Stimulated activated CD8-positive, alpha-beta memory T cell treated with anti-CD3 and anti-CD28 coated beads, Interleukin-15, amount 100 ng/mL, for 24 hours (primary cell): ENCODE data around the gene DNAH14.
"Not testable (repeated sequence)": the region's sequence is repeated elsewhere in the genome, so short reads cannot be mapped to it uniquely, and the experiment has no call there.

ENCODE experiments used
- DNase-seq: peaks from one replicate; pipeline ENCODE4 v3.0.0-alpha.2; 2020; ENCODE audit warnings: low read depth

The DNAH14 gene

GRCh38 chr1:224996266-224996665, 66.8 kb downstream of the DNAH14 start:
- DNase-seq = no peak

DNA sequence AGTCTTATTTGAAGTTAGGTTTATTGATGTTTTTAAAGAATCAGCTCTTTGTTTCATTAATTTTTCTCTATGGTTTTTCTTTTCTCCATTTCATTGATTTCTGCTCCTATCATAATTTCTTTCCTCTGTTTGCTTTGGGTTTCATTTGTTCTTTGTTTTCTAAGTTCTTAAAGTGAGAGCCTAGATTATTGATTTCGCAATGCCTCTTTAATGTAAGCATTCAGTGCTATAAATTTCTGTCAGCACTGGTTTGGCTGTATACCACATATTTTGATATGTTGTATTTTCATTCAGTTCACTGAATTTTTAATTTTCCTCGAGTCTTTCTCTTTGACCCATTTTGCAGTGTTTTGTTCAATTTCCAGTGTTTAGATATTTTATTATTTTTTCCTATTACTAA, 68.7 kb downstream of the DNAH14 start:
- DNase-seq = no peak

DNA sequence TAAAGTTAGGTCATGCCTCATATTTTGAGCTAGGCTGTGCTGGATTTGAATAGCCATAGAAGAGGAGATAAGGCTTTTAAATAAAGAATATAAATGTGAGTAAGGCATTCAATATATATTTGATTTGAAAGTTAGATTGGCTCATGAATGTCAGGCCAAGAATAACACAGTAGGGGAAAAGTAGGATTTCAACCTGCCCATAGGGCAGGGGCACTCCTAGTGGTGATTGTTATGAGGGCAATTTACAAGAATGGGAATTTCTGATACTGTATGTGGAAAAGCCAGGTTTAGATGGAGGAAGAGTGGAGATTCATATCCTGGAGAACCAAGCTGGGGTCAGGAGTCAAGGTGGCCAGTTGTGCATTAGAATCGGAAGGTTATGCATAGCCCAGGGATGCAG, 74.9 kb downstream of the DNAH14 start:
- no peak for DNase-seq

DNA sequence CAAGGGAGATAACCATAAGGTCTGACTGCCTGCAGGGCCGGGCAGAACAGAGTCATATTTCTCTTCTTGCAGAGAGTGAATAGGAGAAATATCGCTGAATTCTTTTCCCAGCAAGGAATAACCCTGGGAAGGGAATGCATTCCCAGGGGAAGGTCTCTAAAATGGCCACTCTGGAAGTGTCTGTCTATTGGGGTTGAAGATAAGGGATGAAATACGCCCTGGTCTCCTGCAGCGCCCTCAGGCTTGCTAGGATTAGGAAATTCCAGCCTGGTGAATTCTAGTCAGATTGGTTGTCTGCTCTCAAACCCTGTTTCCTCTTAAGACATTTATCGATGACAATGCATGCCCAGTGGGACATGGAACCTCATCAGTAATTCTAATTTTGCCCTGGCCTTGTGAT, 76.9 kb downstream of the DNAH14 start:
- not testable (repeated sequence) for DNase-seq

GRCh38 chr1:225008050-225008449, 78.6 kb downstream of the DNAH14 start:
- not testable (repeated sequence) for DNase-seq

GRCh38 chr1:225021037-225021436, 91.6 kb downstream of the DNAH14 start:
- DNase-seq = no peak

- no peak for DNase-seq
Observed at GRCh38 chr1:225026701-225027100, 97.2 kb downstream of the DNAH14 start.

DNA sequence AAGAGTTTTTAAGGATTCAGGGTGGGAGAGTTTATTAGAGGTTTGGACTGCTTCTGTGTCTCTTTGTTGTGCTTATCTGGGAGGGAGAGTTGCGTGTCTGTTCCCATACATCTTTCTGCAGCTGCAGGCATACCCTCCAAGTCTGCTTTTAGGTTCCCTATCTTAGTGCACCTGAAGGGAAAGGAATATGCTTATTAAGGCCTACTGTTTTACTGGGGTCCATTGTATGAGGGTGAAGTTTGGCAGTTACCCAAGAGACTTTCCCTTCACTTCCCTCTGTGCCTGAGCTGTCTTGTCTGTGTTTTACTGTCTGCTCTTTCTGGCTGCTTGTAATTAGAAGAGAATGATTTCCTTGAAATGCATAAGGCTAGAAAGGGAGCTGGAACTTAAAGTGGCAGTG, 107.0 kb downstream of the DNAH14 start:
- not testable (repeated sequence) for DNase-seq

GRCh38 chr1:225042263-225042662, 112.8 kb downstream of the DNAH14 start:
- no peak for DNase-seq

- DNase-seq = no peak
Observed at GRCh38 chr1:225044258-225044657, 114.8 kb downstream of the DNAH14 start.

GRCh38 chr1:225049594-225049993, 120.1 kb downstream of the DNAH14 start:
- DNase-seq = no peak

GRCh38 chr1:225063722-225064121, 134.2 kb downstream of the DNAH14 start:
- no peak for DNase-seq

GRCh38 chr1:225070972-225071371, 141.5 kb downstream of the DNAH14 start:
- DNase-seq = no peak

DNA sequence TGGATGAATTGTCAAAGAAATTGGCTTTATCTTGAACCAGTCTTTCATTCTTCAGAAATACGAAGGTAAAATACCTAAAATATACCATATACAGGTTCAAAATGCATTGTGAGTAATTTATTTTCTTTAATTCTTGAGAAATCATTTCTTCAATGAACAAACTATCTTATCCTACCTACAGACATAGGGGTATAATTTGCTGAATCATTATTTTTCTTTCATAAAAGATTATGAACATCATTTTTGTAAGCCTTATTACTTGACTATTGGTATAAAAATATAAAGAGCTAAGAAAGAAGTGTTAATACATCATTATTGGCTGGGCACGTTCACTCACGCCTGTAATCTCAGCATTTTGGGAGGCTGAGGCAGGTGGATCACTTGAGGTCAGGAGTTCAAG, 167.7 kb downstream of the DNAH14 start:
- no peak for DNase-seq

DNA sequence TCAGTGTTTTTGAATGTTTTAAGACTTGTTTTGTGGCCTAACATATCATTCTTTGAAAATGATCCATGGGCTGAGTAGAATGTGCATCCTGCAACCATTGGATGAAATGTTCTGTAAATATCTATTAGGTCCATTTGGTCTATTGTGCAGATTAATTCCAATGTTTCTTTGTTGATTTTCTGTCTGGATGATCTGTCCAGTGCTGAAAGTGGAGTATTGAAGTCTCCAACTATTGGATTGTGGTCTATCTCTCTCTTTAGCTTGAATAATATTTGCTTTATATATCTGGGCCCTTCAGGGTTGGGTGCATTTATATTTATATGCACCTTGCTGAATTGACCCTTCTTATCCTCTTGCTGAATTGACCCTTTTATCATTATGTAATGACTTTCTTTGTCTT, 181.5 kb downstream of the DNAH14 start:
- DNase-seq = no peak

- DNase-seq = no peak
Observed at GRCh38 chr1:225113265-225113664, 183.8 kb downstream of the DNAH14 start.

DNA sequence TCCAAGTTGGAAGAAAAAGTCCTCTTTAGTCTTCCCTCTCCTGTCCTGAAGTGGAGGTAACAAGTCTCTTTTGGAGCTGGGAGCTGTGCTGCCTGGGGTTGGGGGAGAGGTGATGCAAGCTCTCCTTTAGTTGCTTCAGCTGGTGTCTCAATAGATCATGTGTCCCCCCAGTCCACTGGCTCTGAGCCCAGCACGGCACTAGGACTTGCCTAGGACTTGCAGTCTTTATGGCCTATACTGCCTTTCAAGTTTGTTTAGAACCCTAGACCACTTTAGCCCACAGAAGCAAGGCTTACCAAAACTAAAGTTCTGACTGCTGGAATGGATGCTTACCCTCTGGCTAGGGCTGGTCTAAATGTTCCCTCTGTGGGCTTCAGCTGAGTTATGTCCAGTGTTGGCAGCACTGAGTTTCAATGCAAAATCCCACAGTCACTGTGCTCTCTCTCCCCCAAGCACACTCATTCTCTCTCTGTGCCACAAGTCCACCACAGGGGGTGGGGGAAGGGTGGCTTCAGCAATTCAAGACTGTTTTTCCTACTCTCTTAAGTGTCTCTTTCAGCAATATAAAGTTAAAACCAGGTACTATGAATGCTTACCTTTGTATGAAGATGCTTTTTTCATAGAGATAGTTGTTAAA, 185.0 kb downstream of the DNAH14 start:
- DNase-seq = no peak

DNA sequence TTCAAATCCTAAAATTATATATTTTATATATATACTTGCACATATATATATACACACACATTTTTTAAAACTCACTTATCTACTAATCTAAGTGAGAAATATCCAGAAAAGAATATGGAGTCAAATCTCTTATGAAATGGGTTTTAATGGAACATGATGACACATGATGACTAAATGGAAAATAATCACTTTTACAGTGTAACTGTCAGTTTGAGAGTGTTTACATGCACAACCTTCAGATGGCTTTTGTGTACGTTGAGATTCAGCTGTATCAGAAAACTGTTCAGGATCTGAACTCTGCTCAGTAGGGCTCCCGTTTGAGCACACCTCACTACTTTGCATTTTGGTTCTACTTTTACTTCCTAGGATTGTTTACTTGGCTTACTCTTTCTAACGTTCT, 189.8 kb downstream of the DNAH14 start:
- DNase-seq = no peak

GRCh38 chr1:225121095-225121494, 191.6 kb downstream of the DNAH14 start:
- DNase-seq = no peak

DNA sequence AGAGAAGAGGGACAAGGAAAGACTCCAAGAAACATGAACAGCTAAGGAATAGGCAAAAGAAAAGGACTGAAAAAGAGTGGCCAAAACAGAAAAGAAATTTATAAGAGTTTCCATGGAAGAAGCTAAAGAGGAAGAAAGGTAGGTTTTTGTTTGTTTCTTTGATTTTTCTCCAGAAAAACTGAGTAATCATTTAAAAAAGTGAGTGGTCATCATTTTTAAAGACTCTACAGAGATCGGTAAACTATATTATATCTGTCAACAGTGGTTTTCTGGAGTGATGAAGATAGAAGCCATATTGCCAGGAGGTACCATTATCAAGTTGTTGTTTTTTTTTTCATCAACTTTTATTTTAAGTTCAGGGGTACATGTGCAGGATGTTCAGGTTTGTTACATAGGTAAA, 202.4 kb downstream of the DNAH14 start:
- no peak for DNase-seq

- no peak for DNase-seq
Observed at GRCh38 chr1:225137976-225138375, 208.5 kb downstream of the DNAH14 start.

- DNase-seq = no peak
Observed at GRCh38 chr1:225143001-225143400, 213.5 kb downstream of the DNAH14 start.

DNA sequence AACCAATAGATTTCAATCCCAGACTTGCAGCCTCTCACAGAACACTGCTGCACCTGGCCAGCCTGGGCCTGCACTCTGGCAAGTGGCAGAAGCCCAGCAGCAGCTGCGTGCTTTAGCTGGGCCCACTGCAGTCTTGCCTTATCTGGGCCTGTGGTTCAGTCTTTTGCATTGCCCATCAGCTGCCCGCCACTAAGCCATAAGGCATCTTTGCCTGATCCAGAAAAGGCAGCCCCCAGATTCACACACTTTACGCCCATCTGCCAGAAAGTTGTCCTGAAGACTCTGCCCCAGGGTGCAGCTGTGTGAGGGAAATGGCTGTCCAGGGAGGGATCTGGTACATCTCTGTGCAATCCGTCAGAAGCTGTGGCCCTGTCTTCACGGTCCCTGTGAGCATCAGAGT, 217.0 kb downstream of the DNAH14 start:
- DNase-seq = no peak

DNA sequence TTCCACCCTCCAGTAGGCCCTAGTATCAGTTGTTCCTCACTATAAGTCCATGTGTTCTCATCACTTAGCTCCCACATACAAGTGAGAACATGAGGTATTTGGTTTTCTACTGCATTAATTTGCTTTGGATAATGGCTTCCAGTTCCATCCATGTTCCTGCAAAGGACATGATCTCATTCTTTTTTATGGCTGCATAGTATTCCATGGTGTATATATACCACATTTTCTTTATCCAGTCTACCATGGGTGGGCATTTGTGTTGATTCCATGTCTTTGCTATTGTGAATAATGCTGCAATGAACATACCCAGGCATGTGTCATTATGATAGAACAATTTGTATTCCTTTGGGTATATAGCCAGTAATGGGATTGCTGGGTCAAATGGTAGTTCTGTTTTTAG, 218.3 kb downstream of the DNAH14 start:
- DNase-seq = not testable (repeated sequence)

DNA sequence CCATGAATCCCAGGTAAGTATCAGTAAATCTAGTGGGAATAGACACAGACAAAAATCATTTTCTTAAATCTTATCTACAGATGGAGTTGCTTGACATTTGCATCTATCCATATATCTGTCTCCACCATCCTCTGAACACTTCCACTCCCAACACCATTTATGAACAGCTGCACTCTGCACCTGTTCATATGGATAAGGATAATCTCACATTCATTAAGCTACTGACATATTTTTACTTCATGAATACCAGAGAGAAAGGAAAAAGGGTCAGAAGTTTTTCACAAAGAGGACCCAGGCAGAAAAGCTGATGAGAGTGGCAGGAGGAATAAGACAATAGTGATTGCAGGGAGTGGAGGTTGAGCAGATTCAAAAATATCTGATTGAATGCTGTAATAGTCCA, 222.6 kb downstream of the DNAH14 start:
- DNase-seq = no peak
